Choroid plexus epithelial cell (primary cell): ENCODE measurements around the gene STAP2.
"Not testable (repeated sequence)": the region's sequence is repeated elsewhere in the genome, so short reads cannot be mapped to it uniquely, and the experiment has no call there.

Source experiments
- DNase-seq: peaks from one replicate; pipeline ENCODE4 v3.0.0-alpha.2; 2010; ENCODE audit warnings: low read depth
- H3K4me3 ChIP-seq: 2 replicates; pipeline ENCODE4 v1.5.1; 2011; ENCODE audit warnings: low read depth, mild to moderate bottlenecking, control low read depth, low read length, moderate library complexity
- TF ChIP-seq, protein P1 (sequence below): conservative IDR thresholded peaks from 2 replicates; pipeline ENCODE4 v1.5.1; 2011; ENCODE audit warnings: low read depth, mild to moderate bottlenecking, control low read depth, inconsistent platforms, low read length, moderate library complexity

STAP2 gene

DNA sequence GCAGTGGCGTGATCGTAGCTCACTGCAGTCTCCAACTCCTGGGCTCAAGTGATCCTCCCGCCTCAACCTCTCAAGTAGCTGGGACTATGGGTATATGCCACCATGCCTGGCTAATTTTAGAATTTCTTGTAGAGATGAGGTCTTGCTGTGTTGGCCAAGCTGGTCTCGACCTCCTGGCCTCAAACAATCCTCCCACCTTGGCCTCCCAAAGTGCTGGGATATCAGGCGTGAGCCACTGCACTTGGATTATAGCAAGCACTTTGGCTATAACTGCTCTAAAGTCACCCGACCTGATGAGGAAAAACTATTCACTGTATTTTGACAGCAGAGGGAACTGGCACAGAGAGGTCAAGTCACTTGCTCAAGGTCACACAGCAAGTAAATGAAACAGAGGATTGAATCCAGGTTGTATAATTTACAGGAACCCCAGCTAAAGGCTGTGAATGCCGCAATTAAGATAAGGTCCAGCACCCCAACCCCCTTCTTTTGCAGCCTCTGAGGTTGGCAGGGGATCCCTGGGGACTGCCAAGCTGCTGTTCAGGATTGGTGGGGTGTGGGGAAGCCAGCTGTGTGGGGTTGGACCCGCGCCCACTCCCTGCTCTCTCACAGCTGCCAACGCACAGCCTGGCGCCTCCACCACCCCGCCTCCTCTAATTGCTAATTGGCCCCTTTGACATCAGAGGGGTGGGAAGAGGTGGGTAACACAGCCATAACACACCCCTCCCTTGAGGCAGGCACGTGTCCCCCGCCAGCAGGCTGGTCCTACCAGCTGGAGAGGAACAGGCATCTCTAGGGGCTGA, 42.5 kb downstream of the STAP2 start:
- DNase-seq = no peak
- TF ChIP-seq, protein P1, sequence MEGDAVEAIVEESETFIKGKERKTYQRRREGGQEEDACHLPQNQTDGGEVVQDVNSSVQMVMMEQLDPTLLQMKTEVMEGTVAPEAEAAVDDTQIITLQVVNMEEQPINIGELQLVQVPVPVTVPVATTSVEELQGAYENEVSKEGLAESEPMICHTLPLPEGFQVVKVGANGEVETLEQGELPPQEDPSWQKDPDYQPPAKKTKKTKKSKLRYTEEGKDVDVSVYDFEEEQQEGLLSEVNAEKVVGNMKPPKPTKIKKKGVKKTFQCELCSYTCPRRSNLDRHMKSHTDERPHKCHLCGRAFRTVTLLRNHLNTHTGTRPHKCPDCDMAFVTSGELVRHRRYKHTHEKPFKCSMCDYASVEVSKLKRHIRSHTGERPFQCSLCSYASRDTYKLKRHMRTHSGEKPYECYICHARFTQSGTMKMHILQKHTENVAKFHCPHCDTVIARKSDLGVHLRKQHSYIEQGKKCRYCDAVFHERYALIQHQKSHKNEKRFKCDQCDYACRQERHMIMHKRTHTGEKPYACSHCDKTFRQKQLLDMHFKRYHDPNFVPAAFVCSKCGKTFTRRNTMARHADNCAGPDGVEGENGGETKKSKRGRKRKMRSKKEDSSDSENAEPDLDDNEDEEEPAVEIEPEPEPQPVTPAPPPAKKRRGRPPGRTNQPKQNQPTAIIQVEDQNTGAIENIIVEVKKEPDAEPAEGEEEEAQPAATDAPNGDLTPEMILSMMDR = no peak
- H3K4me3 ChIP-seq = no peak overlapping the region

DNA sequence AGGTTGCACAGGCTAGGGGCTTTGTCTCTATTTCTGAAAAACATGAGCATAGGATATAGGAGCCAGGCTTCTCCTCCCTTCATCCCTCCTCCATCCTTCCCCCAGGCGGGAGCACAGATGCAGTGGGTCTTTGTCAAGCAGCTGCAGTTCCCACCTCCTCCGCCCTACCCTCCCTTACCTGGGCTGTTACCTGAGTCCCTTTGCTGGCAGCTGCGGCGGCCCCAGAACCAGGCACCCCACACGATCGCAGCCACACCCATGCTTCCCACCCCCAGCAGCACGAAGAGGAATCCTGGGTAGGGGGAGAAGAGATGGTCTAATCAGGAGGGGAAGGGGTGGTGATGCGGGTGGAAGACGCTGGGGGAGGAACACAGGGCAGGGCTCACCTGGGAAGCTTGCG, 44.2 kb downstream of the STAP2 start:
- TF ChIP-seq, protein P1 = no peak
- no peak overlapping the region for H3K4me3 ChIP-seq
- no peak for DNase-seq

DNA sequence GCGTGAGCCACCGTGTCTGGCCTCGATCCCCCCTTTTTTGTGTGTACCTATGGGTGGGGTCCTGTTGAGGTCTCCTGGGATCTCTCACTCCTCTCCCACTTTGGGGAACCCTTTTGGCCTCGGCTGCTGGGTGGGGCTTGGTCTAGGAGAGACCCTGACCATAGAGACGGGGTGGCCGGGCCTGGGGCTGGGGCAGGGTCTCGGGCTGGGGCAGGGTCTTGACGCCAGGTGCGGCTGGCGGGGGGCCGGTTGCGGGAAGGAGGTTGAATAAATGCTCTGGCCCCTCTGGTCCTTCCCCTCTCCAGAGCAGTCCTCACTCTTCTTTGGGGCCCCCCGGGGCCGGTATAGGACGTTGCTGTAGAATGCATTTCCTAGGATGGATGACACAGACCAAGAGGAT, 46.1 kb downstream of the STAP2 start:
- H3K4me3 ChIP-seq = no peak overlapping the region
- DNase-seq = no peak
- TF ChIP-seq, protein P1 = no peak

DNA sequence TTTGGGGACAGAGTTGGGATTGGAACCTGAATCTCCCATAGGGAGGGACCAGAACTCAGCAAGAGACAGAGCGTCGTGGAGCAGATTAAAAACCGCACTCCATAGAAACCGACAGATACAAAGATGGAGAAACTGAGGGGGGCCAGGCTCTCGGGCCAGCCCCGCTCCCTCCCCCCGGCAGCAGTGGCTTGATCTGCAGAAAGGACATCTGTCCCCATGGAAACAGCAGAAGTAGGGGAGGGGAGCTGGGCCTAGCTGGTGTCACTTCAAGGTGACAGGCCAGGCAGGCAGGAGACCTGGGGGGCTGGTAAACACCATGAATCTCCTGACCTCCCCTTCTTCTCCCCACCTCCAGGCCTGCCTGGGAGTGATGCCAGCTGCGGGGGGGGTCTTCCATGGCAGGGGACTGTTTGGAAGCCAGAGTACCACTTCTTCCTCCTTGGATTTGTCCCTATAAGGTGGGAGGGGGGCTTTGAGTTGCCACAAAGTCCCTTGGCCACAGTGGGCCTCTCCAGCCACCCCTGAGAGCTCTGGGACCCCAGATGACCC, 47.4 kb downstream of the STAP2 start:
- H3K4me3 ChIP-seq = no peak overlapping the region
- TF ChIP-seq, protein P1 = no peak
- DNase-seq = no peak

DNA sequence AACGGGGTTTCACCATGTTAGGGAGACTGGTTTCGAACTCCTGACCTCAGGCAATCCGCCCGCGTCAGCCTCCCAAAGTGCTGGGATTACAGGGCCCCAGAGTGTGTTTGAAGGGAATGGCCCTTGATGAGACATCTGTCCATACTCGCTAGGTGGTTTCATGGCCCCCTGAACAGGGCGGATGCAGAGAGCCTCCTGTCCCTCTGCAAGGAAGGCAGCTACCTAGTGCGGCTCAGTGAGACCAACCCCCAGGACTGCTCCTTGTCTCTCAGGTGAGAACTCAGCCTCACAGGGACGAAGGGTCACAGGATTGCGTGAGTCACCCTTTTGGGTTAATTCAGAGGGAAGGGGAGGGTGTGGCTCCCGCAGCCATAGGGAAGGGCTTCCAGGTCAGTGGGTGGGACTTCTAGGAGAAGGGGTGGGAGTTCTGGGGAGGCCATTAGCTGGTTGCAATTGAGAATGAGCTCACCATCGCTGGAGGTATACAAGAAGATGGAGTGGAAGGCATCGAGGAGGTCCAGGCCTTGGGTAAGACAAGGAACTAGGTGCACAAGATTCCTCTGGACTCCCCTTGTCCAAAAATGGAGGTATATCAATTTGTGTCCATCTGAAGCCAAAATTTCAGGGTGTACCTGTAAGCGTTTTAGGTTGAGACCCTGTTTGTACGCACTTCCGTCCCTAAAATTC, 50.4 kb downstream of the STAP2 start:
- TF ChIP-seq, protein P1 = no peak
- DNase-seq = no peak
- no peak overlapping the region for H3K4me3 ChIP-seq

DNA sequence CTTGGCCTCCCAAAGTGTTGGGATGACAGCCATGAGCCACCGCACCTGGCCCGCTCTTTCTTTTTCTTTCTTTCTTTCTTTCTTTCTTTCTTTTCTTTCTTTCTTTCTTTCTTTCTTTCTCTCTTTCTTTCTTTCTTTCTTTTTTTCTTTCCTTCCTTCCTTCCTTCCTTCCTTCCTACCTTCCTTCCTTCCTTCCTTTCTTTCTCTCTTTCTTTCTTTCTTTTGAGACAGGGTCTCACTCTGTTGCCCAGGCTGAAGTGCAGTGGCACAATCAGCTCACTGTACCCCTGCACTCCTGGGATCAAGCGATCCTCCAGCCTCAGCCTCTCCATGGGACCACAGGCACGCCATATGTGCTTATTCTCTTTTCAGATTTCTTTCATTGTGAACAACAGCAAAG, 52.5 kb downstream of the STAP2 start:
- not testable (repeated sequence) for DNase-seq, H3K4me3 ChIP-seq

DNA sequence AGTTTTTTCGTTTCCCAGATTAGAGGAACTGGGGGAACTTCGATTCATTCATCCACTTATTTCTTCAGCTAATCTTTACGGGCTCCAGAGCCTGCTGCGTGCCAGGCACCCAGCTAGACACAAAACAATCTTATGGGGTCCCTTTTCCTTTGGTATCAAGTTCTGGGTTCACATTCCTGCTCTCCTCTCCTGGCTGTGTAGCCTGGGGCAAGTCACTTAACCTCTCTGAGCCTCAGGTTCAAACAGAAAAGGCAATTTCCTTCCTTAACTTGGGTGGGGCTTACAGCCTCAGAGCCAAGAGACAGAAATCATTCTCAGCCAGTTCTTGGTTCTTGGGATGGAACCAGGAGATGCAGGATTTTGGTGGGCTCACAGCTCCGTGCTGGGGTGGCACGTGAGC, 53.7 kb downstream of the STAP2 start:
- TF ChIP-seq, protein P1 = no peak
- DNase-seq = no peak

More for the DNA sequence above, 53.7 kb downstream of the STAP2 start:
- no peak overlapping the region for H3K4me3 ChIP-seq
